Keratinocyte (primary cell): Measurements from ENCODE around the gene RNPEPL1. TPM values are rescaled to one million over a fixed set of nuclear protein-coding genes. Genes with fewer than 3 reads are reported as not detected.

Source experiments
- DNase-seq: peaks from one replicate; pipeline ENCODE4 v3.0.0-alpha.2; 2011; ENCODE audit warnings: low read depth, missing footprints, low spot score
- FAIRE-seq: peaks from 2 replicates; lab custom pipeline; 2011; peaks lifted over from hg19 to GRCh38; lab: Jason Lieb, UNC
- H2AFZ ChIP-seq: 2 replicates; pipeline ENCODE4 v1.6.0; 2012; ENCODE audit warnings: low read length, control low read depth, inconsistent platforms; ENCODE audit not compliant: control insufficient read depth
- H3K27ac ChIP-seq: 2 replicates; pipeline ENCODE4 v1.5.1; 2011; ENCODE audit warnings: low read length; ENCODE audit not compliant: control insufficient read depth, insufficient read depth
- H3K27me3 ChIP-seq: 3 replicates; pipeline ENCODE4 v1.6.0; 2011; ENCODE audit warnings: low read length; ENCODE audit not compliant: control insufficient read depth, insufficient read depth; ENCODE audit errors: extremely low read depth
- H3K36me3 ChIP-seq, 2 experiments: 2 replicates in 1 of 2; 3 replicates in 1 of 2; pipeline ENCODE4 v1.5.1; 2011; ENCODE audit warnings: low read length in 2 of 2, mild to moderate bottlenecking in 1 of 2; ENCODE audit not compliant: control insufficient read depth in 2 of 2, insufficient read depth in 2 of 2; ENCODE audit errors: extremely low read depth in 1 of 2
- H3K4me1 ChIP-seq: 3 replicates; pipeline ENCODE4 v1.5.1; 2011; ENCODE audit warnings: low read length; ENCODE audit not compliant: control insufficient read depth, insufficient read depth; ENCODE audit errors: extremely low read depth
- H3K4me2 ChIP-seq: 3 replicates; pipeline ENCODE4 v1.6.0; 2011; ENCODE audit warnings: low read depth, low read length; ENCODE audit not compliant: control insufficient read depth, insufficient read depth; ENCODE audit errors: extremely low read depth
- H3K4me3 ChIP-seq, 3 experiments: fragments of 200-600 bp in 1 of 3; sonication (generic) in 1 of 3; 2 replicates in 2 of 3; 3 replicates in 1 of 3; pipeline ENCODE4 v1.5.1; 2011 to 2016; ENCODE audit warnings: low read length in 3 of 3, mild to moderate bottlenecking in 3 of 3, control low read depth in 2 of 3, inconsistent platforms in 1 of 3, low read depth in 1 of 3, mixed read lengths in 1 of 3, mixed run types in 1 of 3, moderate library complexity in 1 of 3; ENCODE audit not compliant: control insufficient read depth in 2 of 3, insufficient read depth in 2 of 3; ENCODE audit errors: extremely low read depth in 1 of 3
- H3K79me2 ChIP-seq: 2 replicates; pipeline ENCODE4 v1.6.0; 2012; ENCODE audit warnings: low read length; ENCODE audit not compliant: control insufficient read depth, insufficient read depth
- H3K9ac ChIP-seq: 3 replicates; pipeline ENCODE4 v1.6.0; 2011; ENCODE audit warnings: low read length; ENCODE audit not compliant: control insufficient read depth, insufficient read depth; ENCODE audit errors: extremely low read depth
- H3K9me1 ChIP-seq: 3 replicates; pipeline ENCODE4 v1.6.0; 2011; ENCODE audit warnings: low read length; ENCODE audit not compliant: control insufficient read depth, insufficient read depth; ENCODE audit errors: extremely low read depth
- H3K9me3 ChIP-seq: 2 replicates; pipeline ENCODE4 v1.5.1; 2012; ENCODE audit warnings: low read depth, low read length; ENCODE audit not compliant: control insufficient read depth
- H4K20me1 ChIP-seq: 3 replicates; pipeline ENCODE4 v1.6.0; 2011; ENCODE audit warnings: low read length; ENCODE audit not compliant: control insufficient read depth, insufficient read depth; ENCODE audit errors: extremely low read depth
- CTCF ChIP-seq, 3 experiments: IDR thresholded peaks in 1 of 3; conservative IDR thresholded peaks in 1 of 3; optimal IDR thresholded peaks in 1 of 3; 2 replicates in 2 of 3; 3 replicates in 1 of 3; pipeline versions ENCODE3 to v1.5.1; 2011; ENCODE audit warnings: low read length in 3 of 3, mild to moderate bottlenecking in 3 of 3, moderate library complexity in 2 of 3, control low read depth in 1 of 3, inconsistent platforms in 1 of 3; ENCODE audit not compliant: insufficient read depth in 2 of 3; ENCODE audit errors: extremely low read depth in 1 of 3
- EZH2 ChIP-seq: IDR thresholded peaks from one replicate; pipeline ENCODE4 v1.6.1; 2012; ENCODE audit warnings: inconsistent platforms, mild to moderate bottlenecking, low read length, moderate library complexity
- dilution Hi-C: fragments of 300-500 bp; cut with MboI; formaldehyde crosslinking; loops from one replicate; pipeline ENCODE4 v1.7.0; 2020; ENCODE audit warnings: low sequenced_read_pairs; ENCODE audit not compliant: extremely low pct_ligation_motif_present
- polyA plus RNA-seq, 5 experiments: library from polyadenylated mRNA; depleted of rRNA in 3 of 5; stranded (reverse) in 3 of 5; stranded (forward) in 1 of 5; unstranded in 1 of 5; fragments of >200 nt; gene quantifications; 1 replicate in 1 of 5; 2 replicates in 3 of 5; 3 replicates in 1 of 5; pipeline versions ENCODE4 v1.2.1 to v1.2.3, GENCODE V29; 2011 to 2012; ENCODE audit warnings: missing spikeins in 2 of 5, low read depth in 1 of 5, low replicate concordance in 1 of 5

Gene RNPEPL1
- polyA plus RNA-seq, 1 donor (not counting 4 experiments of a cell fraction or from before 2014, with no cell fraction given): 3.7 TPM

GRCh38 chr2:240527153-240527750 lies 41.0 kb upstream of the RNPEPL1 start:
- peaks cover 2 to 4% of the 10 kb centered on the region in 2 experiments for H3K36me3 ChIP-seq
- H3K27ac ChIP-seq: no peak overlapping the region
- no peak overlapping the region for H3K4me3 ChIP-seq
- H3K27me3 ChIP-seq: no peaks in the 10 kb centered on the region
- H2AFZ ChIP-seq: no peak overlapping the region
- FAIRE-seq (no peak), DNase-seq (no peak)
- H3K4me1 ChIP-seq: no peaks in the 10 kb centered on the region
- H3K9ac ChIP-seq: no peak overlapping the region
- no peaks in the 10 kb centered on the region for H3K79me2 ChIP-seq
- H3K9me3 ChIP-seq: peaks cover 15% of the 10 kb centered on the region
- dilution Hi-C loops: no loop called here
- H4K20me1 ChIP-seq: no peaks in the 10 kb centered on the region
- H3K9me1 ChIP-seq: no peaks in the 10 kb centered on the region
- TF ChIP-seq CTCF (optimal IDR thresholded peaks at IDR 0.05 in 1 of 3, IDR thresholded peaks at IDR 0.05 in 1 of 3, conservative IDR thresholded peaks at IDR 0.05 in 1 of 3; ENCODE audit: extremely low read depth in 1 of 3, insufficient read depth in 2 of 3, low read length in 3 of 3) (no peak), EZH2 (no peak)
- H3K4me2 ChIP-seq: no peak overlapping the region

- H3K27ac ChIP-seq: no peak overlapping the region
- no peak overlapping the region for H2AFZ ChIP-seq
- no peaks in the 10 kb centered on the region for H3K4me1 ChIP-seq
- H3K27me3 ChIP-seq: no peaks in the 10 kb centered on the region
- FAIRE-seq (no peak), DNase-seq (no peak)
- H3K4me2 ChIP-seq: no peak overlapping the region
- H3K9me1 ChIP-seq: no peaks in the 10 kb centered on the region
- H3K79me2 ChIP-seq: no peaks in the 10 kb centered on the region
- H4K20me1 ChIP-seq: no peaks in the 10 kb centered on the region
- peaks cover 2 to 4% of the 10 kb centered on the region in 2 experiments for H3K36me3 ChIP-seq
- H3K9ac ChIP-seq: no peak overlapping the region
- no peak overlapping the region for H3K4me3 ChIP-seq
- no peak for TF ChIP-seq CTCF (optimal IDR thresholded peaks at IDR 0.05 in 1 of 3, IDR thresholded peaks at IDR 0.05 in 1 of 3, conservative IDR thresholded peaks at IDR 0.05 in 1 of 3; ENCODE audit: extremely low read depth in 1 of 3, insufficient read depth in 2 of 3, low read length in 3 of 3)
- no peak for TF ChIP-seq EZH2
- dilution Hi-C loops: no loop called here
- H3K9me3 ChIP-seq: peaks cover 16% of the 10 kb centered on the region
Observed at GRCh38 chr2:240528406-240529040, 39.8 kb upstream of the RNPEPL1 start.
